K562 (cell line): ENCODE results near the gene ATP6V0E1. TPM values are rescaled to one million over a fixed set of nuclear protein-coding genes. Genes with fewer than 3 reads are reported as not detected.

ENCODE experiments used
- CHD4 ChIP-seq: fragments of 200-600 bp; sonication (generic); IDR thresholded peaks from 3 replicates; pipeline ENCODE4 v1.6.1; 2012; ENCODE audit warnings: low read depth, mild to moderate bottlenecking, mixed read lengths, low read length, inconsistent platforms; ENCODE audit not compliant: insufficient read depth, insufficient replicate concordance, poor library complexity, severe bottlenecking
- polyA plus RNA-seq, 8 experiments: library from polyadenylated mRNA; depleted of rRNA in 4 of 8; stranded (reverse) in 5 of 8; unstranded in 3 of 8; fragments of >200 nt; fragmentation: Nextera tagmentation in 2 of 8; fragmentation: Illumina TruSeq in 1 of 8; extraction: Ambion mirVana in 2 of 8; extraction: Trizol in 1 of 8; gene quantifications; 2 replicates each; pipeline versions ENCODE4 v1.2.1 to v1.2.3, GENCODE V29; 2011 to 2014; ENCODE audit warnings: inconsistent platforms in 1 of 8, missing spikeins in 1 of 8
- total RNA-seq, 7 experiments: library from RNA; depleted of rRNA in 6 of 7; stranded (reverse); fragments of >200 nt in 6 of 7; fragmentation: Illumina TruSeq in 2 of 7; extraction: Trizol in 2 of 7; gene quantifications; 2 replicates each; pipeline versions ENCODE4 v1.2.1 to v1.2.3, GENCODE V29; 2011 to 2021; ENCODE audit warnings: low replicate concordance in 1 of 7
- TF ChIP-seq, protein P1 (sequence below): fragments of 200-800 bp; sonication (Bioruptor generic); IDR thresholded peaks from 2 replicates; pipeline ENCODE4 v1.6.1; 2017; ENCODE audit warnings: missing genetic modification characterization, missing compliant biosample characterization
- TF ChIP-seq, protein P2 (sequence below), 3 experiments: fragments of 200-800 bp in 1 of 3; sonication (Bioruptor generic) in 1 of 3; sonication (generic) in 1 of 3; formaldehyde crosslinking in 1 of 3; IDR thresholded peaks; 2 replicates each; pipeline versions ENCODE4 v1.6.1 to v1.8.0; 2016 to 2022; ENCODE audit warnings: mild to moderate bottlenecking in 2 of 3, missing compliant biosample characterization in 2 of 3, missing genetic modification characterization in 2 of 3, missing genetic modification reagents in 1 of 3
- TF ChIP-seq, protein P3 (sequence below): sonication (generic); formaldehyde crosslinking; IDR thresholded peaks from 2 replicates; pipeline ENCODE4 v1.8.0; 2022; ENCODE audit warnings: missing genetic modification reagents, mild to moderate bottlenecking, borderline replicate concordance

Gene ATP6V0E1
- total and polyA plus RNA-seq, 9 of the 15 experiments (the other 6 are each of a cell fraction or from before 2014, with no cell fraction given), result 63.8 to 395 (median 112) TPM

DNA sequence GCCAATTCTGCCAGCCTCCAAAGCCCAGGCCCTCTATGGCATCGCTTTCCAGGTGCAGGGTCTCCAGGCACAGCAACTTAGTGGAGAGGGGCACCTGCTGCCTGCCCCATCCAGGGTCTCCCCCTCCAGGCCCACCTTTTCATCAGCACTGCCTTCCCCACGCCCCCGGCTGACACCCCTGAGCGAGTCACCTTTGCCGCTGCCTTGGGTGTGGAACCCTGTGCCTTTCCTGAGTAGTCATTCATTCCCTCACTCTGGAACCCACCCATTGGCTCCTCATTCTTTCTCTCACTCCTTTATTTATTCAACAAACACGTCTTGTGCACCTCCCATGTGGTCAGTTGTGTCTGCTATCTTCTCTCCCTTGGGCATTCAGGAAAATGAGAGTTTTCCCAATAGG, 38.8 kb upstream of the ATP6V0E1 start (continued):
- TF ChIP-seq, protein P1, sequence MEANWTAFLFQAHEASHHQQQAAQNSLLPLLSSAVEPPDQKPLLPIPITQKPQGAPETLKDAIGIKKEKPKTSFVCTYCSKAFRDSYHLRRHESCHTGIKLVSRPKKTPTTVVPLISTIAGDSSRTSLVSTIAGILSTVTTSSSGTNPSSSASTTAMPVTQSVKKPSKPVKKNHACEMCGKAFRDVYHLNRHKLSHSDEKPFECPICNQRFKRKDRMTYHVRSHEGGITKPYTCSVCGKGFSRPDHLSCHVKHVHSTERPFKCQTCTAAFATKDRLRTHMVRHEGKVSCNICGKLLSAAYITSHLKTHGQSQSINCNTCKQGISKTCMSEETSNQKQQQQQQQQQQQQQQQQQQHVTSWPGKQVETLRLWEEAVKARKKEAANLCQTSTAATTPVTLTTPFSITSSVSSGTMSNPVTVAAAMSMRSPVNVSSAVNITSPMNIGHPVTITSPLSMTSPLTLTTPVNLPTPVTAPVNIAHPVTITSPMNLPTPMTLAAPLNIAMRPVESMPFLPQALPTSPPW (CRISPR knock-in tag), result no peak
- TF ChIP-seq CHD4, result no peak
- TF ChIP-seq, protein P2, sequence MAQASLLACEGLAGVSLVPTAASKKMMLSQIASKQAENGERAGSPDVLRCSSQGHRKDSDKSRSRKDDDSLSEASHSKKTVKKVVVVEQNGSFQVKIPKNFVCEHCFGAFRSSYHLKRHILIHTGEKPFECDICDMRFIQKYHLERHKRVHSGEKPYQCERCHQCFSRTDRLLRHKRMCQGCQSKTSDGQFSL (CRISPR knock-in tag; IDR thresholded peaks at IDR 0.05), result no peak
- TF ChIP-seq, protein P2 (tag; IDR thresholded peaks at IDR 0.05), result no peak
- TF ChIP-seq, protein P3, sequence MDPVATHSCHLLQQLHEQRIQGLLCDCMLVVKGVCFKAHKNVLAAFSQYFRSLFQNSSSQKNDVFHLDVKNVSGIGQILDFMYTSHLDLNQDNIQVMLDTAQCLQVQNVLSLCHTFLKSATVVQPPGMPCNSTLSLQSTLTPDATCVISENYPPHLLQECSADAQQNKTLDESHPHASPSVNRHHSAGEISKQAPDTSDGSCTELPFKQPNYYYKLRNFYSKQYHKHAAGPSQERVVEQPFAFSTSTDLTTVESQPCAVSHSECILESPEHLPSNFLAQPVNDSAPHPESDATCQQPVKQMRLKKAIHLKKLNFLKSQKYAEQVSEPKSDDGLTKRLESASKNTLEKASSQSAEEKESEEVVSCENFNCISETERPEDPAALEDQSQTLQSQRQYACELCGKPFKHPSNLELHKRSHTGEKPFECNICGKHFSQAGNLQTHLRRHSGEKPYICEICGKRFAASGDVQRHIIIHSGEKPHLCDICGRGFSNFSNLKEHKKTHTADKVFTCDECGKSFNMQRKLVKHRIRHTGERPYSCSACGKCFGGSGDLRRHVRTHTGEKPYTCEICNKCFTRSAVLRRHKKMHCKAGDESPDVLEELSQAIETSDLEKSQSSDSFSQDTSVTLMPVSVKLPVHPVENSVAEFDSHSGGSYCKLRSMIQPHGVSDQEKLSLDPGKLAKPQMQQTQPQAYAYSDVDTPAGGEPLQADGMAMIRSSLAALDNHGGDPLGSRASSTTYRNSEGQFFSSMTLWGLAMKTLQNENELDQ (CRISPR knock-in tag), result no peak
- TF ChIP-seq, all 486 proteins: peak for 0
